HG03432 (cell line): ENCODE measurements around the gene RABGAP1L.
"Not testable (repeated sequence)": the region's sequence is repeated elsewhere in the genome, so short reads cannot be mapped to it uniquely, and the experiment has no call there.

ENCODE experiments used
- ATAC-seq: cut with Tn5 transposase; IDR thresholded peaks from one replicate; pipeline ENCODE4 v1.9.1; 2021; ENCODE audit warnings: mild to moderate bottlenecking, moderate library complexity; ENCODE audit not compliant: unreplicated experiment

The RABGAP1L gene

GRCh38 chr1:174153085-174153824 lies 6.1 kb upstream of the RABGAP1L start:
- ATAC-seq = peak; percentile 58

DNA sequence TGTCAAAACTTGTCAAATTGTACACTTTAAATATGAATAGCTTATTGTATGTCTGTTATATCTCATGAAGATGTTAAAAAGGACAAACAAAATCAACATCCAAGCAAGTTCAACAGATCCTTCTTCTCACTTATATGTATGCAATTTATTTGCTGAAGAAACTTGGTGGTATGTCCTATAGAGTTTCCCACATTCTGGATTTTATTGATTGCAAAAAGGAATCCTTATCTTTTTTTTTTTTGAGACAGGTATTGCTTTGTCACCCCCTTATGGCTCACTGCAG lies 5.6 kb upstream of the RABGAP1L start:
- no peak for ATAC-seq

- ATAC-seq = no peak
Observed at GRCh38 chr1:174156437-174156836, 2.9 kb upstream of the RABGAP1L start.

DNA sequence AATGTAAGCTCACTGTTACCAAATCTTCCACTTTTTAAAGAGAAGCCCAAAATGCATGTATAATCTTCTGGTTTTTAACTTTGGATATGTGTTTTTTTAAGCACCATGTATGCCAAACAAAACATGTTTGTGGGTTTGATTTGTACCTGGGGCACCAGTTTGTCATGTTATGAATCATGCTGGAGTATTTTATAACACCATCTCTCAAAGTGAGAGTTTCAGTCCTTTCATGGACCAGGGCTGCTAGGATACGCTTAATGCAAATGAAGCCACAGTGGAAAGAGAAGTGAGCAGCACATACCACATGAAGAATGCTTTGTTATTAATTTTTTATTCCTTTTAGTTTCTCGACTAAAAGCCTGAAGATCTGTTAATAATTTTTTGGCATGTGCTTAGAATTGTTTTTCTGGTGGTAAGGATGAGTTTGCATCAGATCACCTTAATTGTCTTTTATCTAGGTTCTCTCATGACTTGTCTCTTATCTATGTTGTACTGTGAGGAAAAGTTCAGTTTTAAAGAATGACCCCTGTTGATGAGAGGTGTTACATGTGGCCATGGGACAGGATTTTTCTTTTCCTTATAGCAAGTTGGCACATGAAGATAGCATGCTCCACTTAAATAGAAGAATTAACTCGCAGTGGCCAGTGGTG lies 2.0 kb upstream of the RABGAP1L start:
- peak; percentile 45 for ATAC-seq

DNA sequence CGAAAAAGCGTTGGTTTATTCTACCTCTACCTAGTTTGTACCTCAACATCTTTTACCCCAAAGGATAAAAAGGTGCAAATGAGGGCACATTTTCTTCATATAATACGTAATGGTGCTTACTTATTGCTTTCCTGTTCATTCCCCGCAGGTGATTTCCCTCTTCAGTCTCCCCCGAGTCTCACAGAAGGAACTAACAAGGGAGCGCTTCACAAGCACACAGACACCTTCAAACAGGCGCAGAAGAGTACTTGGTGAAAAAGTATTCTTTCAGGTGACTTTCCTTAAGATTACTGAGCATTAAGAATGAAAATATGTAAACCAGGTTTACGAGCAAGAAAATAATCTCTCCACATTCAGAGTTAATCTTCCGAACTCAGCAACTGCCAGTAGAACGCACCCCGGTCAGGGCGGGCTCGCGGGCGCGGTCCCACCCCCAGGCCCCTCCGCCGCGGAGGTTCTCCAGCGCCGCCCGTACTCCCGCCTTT lies 511 bp upstream of the RABGAP1L start:
- no peak for ATAC-seq

DNA sequence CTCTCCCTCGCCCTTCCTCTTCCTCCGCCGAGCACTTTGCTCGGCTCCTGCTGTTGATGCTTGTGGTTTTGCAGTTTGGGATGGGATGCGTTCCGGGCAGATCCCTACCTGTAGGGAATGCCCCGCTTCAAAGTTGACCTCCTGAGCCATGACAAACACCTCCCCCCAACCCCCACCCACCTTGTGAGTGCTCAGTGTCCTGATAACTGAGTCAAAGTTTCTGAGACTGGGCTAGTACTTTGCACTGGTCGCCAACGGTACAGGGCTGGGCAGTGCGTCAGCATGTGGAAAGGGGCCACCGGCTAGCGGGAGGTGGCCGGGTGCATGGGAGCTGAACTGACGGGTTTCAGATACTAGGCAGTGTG lies 771 bp downstream of the RABGAP1L start:
- ATAC-seq = peak; percentile 10

DNA sequence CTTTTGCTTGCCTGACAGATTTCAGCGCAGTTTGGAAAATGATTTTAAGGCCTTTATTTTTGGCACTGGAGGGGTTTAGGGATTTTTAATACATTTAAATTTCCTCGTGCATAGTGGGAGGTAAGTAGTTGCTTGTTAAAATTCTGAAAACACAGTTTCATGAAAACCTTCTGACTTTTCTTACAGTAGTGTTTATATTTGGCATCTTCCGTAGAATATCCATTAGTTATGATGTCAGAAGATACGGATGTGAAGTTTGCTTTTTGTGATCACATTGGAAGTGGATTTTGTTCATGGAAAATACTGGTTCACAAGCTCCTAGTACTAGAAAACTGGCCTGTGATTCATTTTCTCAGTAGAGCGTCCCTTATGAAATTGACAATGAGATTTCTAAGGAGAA lies 1.3 kb downstream of the RABGAP1L start:
- no peak for ATAC-seq

DNA sequence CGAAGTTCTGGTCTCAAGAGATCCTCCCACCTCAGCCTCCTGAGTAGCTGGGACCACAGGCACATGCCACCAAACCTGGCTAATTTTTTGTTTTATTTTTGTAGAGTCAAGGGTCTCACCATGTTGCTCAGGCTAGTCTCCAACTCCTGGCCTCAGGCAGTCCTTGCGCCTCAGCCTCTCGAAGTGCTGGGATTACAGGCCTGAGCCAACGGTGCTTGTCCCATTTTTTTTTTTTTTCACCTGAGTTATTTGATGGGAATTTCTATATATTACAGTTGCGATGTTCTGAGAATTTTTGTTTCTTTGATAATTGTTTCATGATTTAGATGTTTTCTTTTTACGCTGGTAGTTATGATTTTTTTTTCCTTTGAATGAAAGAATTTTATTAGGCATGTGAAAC lies 2.5 kb downstream of the RABGAP1L start:
- no peak for ATAC-seq

- no peak for ATAC-seq
Observed at GRCh38 chr1:174164826-174165225, 5.5 kb downstream of the RABGAP1L start.

DNA sequence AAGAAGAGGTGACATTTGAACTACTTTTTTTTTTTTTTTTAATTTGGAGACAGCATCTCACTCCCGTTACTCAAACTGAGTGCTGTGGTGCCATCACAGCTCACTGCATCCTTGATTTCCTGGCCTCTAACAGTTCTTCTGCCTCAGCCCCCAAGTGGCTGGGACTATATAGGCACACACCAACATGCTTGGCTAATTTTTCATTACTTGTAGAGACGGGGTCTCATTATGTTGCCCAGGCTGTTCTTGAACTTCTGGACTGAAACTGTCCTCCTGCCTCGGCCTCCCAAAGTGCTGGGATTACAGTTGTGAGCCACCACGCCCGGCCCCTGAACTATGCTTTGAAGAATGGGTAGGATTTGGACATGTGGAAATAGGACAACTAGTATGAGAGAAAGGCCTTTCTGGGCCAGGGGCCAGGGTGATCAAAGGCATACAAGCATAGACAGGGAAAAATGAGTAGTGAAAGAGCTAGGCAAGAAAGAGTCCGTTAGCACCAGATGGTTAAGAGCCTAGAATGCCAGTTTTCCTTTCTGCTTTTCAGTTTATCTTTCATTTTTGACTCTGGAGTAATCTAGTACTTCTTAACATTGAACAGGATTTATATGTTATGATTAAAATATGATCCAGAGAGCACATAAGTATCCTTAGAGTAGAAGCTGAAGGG lies 6.3 kb downstream of the RABGAP1L start:
- no peak for ATAC-seq

DNA sequence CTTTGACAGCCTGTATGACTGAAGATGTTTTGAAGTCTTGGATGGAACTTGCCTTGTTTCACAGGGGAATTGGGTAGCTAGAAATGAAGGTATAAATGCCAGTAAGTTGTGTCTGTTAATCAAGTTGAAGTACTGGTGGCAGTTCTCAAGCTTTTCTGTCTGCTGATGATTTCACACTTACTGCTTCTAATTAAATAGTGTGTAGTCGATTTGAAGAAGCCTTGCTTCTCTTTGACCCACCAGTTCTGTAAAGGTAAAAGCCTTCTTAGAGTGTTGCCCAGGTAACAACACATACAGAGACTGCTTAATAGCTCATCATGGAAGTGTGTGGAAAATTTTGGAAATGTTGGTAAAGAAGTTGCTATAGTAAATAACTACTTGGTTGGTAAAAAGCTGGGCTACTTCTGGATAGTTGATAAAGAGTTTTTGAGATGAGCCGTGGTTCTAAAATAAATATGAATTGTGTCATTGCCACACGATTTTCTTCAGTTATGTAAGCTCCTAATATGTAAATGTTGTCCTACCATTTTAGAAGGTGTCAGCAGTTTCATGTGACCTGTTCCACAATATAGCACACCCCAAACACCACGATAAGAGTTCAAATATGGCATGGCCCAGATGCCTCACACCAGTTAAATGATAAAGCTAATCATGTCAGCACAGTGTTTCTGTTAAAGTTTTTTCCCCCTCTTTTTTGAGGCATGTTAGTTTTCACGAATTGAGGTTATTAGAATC lies 7.4 kb downstream of the RABGAP1L start:
- ATAC-seq = no peak

DNA sequence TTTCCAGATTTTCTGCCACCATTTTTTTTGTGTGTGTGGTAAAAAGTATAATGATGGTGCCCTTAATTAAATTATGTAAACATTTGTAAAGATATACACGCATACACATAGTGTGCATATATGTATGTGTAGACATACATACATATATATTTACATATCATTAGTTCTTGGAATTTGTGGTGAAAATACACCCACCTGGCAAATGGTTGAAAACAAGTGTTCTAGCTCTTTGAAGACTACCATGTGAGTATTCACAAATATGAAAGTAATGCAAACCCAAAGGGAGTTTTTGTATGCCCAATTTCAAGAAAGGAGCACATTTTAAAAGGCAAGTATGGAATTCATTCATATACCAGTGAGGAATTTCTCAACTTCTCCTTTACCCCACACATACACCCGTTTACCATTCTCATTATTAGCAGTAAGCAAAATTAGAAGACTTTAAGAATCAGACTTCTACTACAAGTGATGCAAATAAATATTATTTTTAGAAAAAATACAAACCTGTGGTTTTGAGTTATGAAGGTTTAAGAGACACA lies 8.0 kb downstream of the RABGAP1L start:
- no peak for ATAC-seq

- ATAC-seq = no peak
Observed at GRCh38 chr1:174169342-174169741, 10.0 kb downstream of the RABGAP1L start.

- no peak for ATAC-seq
Observed at GRCh38 chr1:174171073-174171472, 11.8 kb downstream of the RABGAP1L start.

DNA sequence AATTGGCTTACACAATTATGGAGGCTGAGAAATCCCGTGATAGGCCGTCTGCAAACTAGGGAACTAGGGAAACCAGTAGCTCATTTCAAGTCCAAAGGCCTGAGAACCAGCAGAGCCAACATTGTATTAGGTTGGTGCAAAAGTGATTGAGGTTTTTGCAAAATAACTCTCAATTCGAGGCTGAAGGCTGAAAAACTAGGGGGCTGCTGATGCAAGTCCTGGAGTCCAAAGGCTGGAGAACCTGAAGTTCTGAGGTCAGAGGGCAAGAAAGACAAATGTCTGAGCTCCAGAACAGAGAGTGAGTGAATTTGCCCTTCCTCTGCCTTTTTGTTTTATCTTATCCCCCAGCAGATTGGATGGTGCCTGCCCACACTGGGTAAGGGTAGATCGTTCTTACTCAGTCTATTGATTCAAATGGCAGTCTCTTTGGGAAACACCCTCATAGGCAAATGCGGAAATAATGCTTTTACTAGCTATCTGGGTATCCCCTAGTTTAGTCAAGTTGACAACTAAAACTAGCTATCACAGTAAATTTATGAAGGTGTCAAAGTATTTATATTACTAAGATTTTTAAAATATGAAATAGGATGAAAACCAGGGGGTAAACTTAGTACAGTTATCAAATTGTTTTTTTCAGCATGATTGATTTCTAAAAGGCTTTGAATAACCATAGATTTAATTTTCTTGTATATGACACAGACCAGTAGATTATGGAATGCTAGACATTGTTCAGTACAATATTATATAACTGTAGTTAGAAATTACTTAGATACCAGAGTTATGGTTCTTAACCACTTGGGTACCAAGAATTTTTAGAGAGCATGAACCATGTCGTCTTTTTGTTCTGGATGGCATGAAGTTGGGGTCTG lies 15.4 kb downstream of the RABGAP1L start:
- ATAC-seq = no peak

DNA sequence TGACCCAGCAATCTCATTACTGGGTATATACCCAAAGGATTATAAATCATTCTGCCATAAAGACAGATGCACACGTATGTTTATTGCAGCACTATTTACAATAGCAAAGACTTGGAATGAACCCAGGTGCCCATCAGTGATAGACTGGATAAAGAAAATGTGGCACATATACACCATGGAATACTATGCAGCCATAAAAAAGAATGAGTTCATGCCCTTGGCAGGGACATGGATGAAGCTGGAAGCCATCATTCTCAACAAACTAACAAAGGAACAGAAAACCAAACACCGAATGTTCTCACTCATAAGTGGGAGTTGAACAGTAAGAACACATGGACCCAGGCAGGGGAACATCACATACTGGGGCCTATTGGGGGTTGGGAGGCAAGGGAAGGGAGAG lies 19.1 kb downstream of the RABGAP1L start:
- not testable (repeated sequence) for ATAC-seq

- no peak for ATAC-seq
Observed at GRCh38 chr1:174189428-174190062, 30.2 kb downstream of the RABGAP1L start.

GRCh38 chr1:174190691-174191199 lies 31.4 kb downstream of the RABGAP1L start:
- no peak for ATAC-seq

DNA sequence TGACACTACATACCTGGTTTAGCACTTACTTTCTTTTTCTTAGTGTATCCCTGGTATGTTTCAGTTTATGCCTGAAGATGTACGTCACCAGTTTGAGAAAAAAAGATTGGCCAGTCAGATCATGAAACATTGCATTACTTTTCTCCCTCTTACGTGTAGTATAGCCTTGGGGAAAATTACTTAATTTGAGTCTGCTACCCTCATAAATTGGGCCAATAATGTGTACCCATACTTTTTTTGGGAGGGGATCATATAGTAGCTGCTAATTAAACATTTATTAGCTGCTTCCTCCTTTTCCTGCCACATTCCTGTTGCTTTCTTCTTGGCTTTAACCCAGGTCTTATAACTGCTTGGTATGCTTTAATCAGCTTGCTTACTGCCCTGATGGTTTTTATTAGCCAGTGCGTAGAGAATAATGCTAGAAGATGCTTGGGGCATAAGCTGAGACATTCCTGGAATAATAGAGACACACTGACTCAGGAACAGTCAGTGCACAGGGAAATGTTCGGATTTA lies 32.1 kb downstream of the RABGAP1L start:
- no peak for ATAC-seq
